Measurements from ENCODE around the gene FNTB. TPM values are rescaled to one million over a fixed set of nuclear protein-coding genes. Genes with fewer than 3 reads are reported as not detected.

The FNTB gene
- total RNA-seq, 2 experiments from 2014 or later = 7.5 to 7.9 TPM

DNA sequence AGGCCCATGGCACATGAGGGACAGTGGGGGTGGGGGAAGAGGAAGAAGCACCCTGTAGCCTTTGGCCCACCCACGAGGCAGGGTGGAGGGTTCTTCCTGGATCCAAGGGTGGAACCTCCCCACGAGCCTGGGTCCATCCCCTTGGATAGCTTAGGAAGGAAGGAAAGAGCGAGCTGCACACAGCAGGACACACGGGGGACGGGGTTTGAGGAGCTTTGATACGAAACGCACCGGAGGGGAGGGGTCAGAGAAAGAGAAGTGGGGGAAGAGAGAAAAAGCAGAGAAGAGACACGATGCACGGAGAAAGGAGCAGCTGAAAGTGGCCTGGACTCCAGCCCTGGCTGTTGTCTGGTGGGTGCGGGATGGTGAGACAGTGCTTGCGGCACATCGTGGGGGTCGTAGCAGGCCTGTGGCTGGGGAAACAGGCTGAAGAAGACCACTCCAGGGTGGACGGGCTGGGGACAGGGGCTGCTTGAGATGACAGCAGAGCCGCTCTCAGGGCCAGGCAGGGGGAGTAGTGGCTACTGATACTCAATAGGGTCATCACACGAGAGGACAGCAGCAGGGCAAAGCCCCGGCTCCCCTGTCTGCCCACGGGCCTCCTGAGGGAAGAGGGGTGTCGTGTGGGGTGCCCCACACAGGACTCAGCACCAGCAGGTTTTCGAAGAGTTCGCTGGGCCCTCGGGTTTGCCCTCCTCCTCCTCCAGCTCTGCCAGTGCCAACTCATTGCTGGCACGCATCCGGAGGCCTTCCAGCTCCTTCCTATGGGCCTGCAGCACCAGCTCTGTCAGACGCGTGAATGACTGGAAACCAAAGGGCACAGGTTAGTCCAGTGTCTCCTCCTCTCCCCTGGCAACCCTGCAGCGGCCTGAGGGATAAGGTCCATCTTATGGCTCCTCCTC, 38.7 kb upstream of the FNTB start:
- DNase-seq (no peak), ATAC-seq (ENCODE audit: poor library complexity) (no peak)
- no peaks in the 10 kb centered on the region for H3K9me3 ChIP-seq (ENCODE audit: control insufficient read depth in 1 of 2, insufficient read depth in 1 of 2, low read length in 2 of 2)
- Mint-ChIP-seq H3K4me1 (ENCODE audit: low read depth) (peaks cover 53% of the 10 kb centered on the region), H3K27ac (no peak overlapping the region), H3K9me3 (no peaks in the 10 kb centered on the region), H3K4me3 (no peak overlapping the region), H3K36me3 (ENCODE audit: low read depth) (peaks cover 67% of the 10 kb centered on the region), H3K27me3 (no peaks in the 10 kb centered on the region)
- no peak for TF ChIP-seq CTCF (IDR thresholded peaks at IDR 0.05)
- H3K36me3 ChIP-seq (ENCODE audit: insufficient read depth, low read length) = peaks cover 59% of the 10 kb centered on the region
- ChIA-PET CTCF (no interaction called here), POLR2A (interaction anchor here (0.6 to 2.5 kb wide), 3 partner anchors 9 to 37 kb away, joined by 3 to 7 read pairs (median 5); partner anchors contain the start of gene CHURC1)
- no peak overlapping the region for H3K27ac ChIP-seq (ENCODE audit: low read depth in 1 of 2, low read length in 2 of 2)
- H3K27me3 ChIP-seq (ENCODE audit: control insufficient read depth in 1 of 2, insufficient read depth in 2 of 2, low read length in 2 of 2) = no peaks in the 10 kb centered on the region
- H3K4me1 ChIP-seq (ENCODE audit: insufficient read depth, low read length) = peaks cover 20% of the 10 kb centered on the region
- no peak overlapping the region for H3K4me3 ChIP-seq (ENCODE audit: low read length)
- intact Hi-C loops (cut with DNase I, micrococcal nuclease) = no loop called here

GRCh38 chr14:64948612-64949210, 38.0 kb upstream of the FNTB start:
- TF ChIP-seq CTCF (IDR thresholded peaks at IDR 0.05) = no peak
- no peak overlapping the region for H3K27ac Mint-ChIP-seq
- H3K4me3 Mint-ChIP-seq = no peak overlapping the region
- ChIA-PET POLR2A (interaction anchor here (1.0 kb wide), 1 partner anchor 38 kb away, joined by 3 read pairs; no protein-coding TSS in a partner anchor), CTCF (no interaction called here)
- Histone ChIP-seq H3K4me3 (ENCODE audit: low read length) (no peak overlapping the region), H3K27ac (ENCODE audit: low read depth in 1 of 2, low read length in 2 of 2) (no peak overlapping the region), H3K27me3 (ENCODE audit: control insufficient read depth in 1 of 2, insufficient read depth in 2 of 2, low read length in 2 of 2) (no peaks in the 10 kb centered on the region), H3K36me3 (ENCODE audit: insufficient read depth, low read length) (peaks cover 53% of the 10 kb centered on the region), H3K4me1 (ENCODE audit: insufficient read depth, low read length) (peaks cover 16% of the 10 kb centered on the region), H3K9me3 (ENCODE audit: control insufficient read depth in 1 of 2, insufficient read depth in 1 of 2, low read length in 2 of 2) (no peaks in the 10 kb centered on the region)
- H3K9me3 Mint-ChIP-seq = no peaks in the 10 kb centered on the region
- peaks cover 60% of the 10 kb centered on the region for H3K36me3 Mint-ChIP-seq (ENCODE audit: low read depth)
- peaks cover 47% of the 10 kb centered on the region for H3K4me1 Mint-ChIP-seq (ENCODE audit: low read depth)
- intact Hi-C loops (cut with DNase I, micrococcal nuclease) = no loop called here
- DNase-seq (no peak), ATAC-seq (ENCODE audit: poor library complexity) (no peak)
- no peaks in the 10 kb centered on the region for H3K27me3 Mint-ChIP-seq

DNA sequence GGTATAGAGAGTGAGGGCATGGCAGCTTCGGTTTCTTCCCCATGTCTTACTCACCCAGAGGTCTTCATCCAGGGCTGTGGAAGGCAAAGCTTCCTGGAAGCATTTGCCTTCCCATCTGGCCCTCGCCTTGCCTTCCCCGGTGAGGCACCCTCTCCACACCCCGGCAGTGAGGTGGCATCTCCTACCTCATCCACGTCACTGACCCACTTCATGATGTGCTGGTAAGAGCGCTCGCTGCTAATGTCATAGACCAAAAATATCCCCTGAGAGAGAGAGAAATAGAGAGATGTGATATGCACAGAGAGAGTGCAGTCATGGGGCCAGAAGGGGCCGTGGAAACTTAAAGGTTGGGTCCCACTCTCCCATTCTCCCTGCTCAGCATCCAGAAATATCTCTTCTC, 35.8 kb upstream of the FNTB start:
- Histone ChIP-seq H3K4me3 (ENCODE audit: low read length) (no peak overlapping the region), H3K4me1 (ENCODE audit: insufficient read depth, low read length) (peaks cover 9% of the 10 kb centered on the region), H3K27me3 (ENCODE audit: control insufficient read depth in 1 of 2, insufficient read depth in 2 of 2, low read length in 2 of 2) (no peaks in the 10 kb centered on the region), H3K9me3 (ENCODE audit: control insufficient read depth in 1 of 2, insufficient read depth in 1 of 2, low read length in 2 of 2) (no peaks in the 10 kb centered on the region), H3K36me3 (ENCODE audit: insufficient read depth, low read length) (peaks cover 37% of the 10 kb centered on the region), H3K27ac (ENCODE audit: low read depth in 1 of 2, low read length in 2 of 2) (no peak overlapping the region)
- ChIA-PET POLR2A (interaction anchor here (1.2 kb wide), 1 partner anchor 15 kb away, joined by 3 read pairs; no protein-coding TSS in a partner anchor), CTCF (no interaction called here)
- no peak for TF ChIP-seq CTCF (IDR thresholded peaks at IDR 0.05)
- ATAC-seq (ENCODE audit: poor library complexity) (no peak), DNase-seq (no peak)
- Mint-ChIP-seq H3K4me3 (no peak overlapping the region), H3K27me3 (no peaks in the 10 kb centered on the region), H3K4me1 (ENCODE audit: low read depth) (peaks cover 26% of the 10 kb centered on the region), H3K36me3 (ENCODE audit: low read depth) (peaks cover 38% of the 10 kb centered on the region), H3K9me3 (no peaks in the 10 kb centered on the region), H3K27ac (no peak overlapping the region)
- intact Hi-C loops (cut with DNase I, micrococcal nuclease) = no loop called here
